Nucleus accumbens (tissue), 56 donors: ENCODE measurements around the gene DPP10.
A peak's percentile ranks its signal among the peaks of the same experiment; 100 is the strongest.
"Not testable (repeated sequence)": the region's sequence is repeated elsewhere in the genome, so short reads cannot be mapped to it uniquely, and the experiment has no call there.

Experiments
- DNase-seq, 56 donors: peaks; one replicate each; lab custom pipeline; 2025; lab: John Stamatoyannopoulos, UW

Gene DPP10

DNA sequence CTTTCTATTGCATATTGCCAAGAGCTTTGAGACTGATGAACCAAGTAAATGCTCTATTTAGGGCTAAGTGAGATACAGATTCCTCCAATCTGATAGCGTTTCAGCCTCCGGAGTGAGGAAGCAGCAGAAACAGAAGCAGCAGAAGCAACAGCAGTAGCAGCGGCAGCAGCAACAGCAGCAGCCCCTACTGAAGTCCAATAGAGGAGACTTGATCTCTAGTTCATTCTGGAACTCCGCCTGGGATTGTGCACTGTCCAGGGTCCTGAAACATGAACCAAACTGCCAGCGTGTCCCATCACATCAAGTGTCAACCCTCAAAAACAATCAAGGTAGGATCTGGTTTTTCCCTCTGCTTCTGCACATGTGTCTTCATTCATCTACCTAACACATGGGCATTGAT, at the start of gene DPP10:
DPP10 (plus strand) TSS at position 132 of the 400 bp plus-strand sequence.
- peak in 6 of 56 donors; percentile 0 to 26 (median 4) for DNase-seq

- DNase-seq: no peak
Measured at GRCh38 chr2:114400890-114401289, 41.6 kb upstream of the DPP10 start.

DNA sequence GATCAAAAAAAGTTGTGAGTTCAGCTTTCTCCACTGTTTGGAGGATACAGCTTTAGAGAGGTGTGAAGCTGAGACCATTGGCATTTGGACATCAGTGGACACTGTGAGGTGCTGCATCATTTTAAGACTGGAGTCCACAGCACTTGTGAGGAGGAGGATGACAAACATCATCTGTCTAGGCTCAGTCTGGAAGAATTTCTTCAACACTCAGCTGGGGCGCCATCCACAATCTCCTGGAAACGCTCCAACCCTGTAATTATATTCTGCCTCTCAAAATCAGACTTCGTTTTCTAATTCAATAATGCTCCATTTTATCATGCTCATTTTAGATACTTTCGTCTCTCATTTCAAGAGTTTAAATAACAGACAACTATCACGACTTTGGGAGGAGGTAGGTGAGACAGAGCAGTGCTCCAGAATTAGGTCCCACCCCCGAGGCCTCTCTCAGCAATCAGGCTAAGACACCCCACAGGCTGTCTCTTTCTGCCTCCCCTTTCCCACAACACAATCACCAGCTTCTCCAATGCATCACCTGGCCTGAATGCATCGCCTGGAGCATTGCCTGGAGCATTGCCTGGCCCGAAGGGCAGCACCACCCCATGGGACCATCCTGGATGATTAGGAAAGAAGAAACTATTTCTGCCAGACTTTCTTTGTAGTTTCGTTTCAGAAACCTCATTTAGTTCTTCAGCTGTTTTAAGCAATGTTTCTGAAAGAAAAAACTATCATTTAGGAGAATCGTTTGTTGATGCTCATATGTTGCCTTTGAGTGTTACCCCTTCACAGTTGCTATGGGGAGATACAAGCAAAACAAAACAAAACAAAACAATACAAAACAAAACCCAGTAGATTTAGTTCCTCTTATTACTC, 37.0 kb upstream of the DPP10 start:
- peak in 9 of 56 donors; percentile 1 to 25 (median 9) for DNase-seq

- DNase-seq: no peak
Measured at GRCh38 chr2:114406347-114406746, 36.1 kb upstream of the DPP10 start.

GRCh38 chr2:114407353-114407752, 35.1 kb upstream of the DPP10 start:
- DNase-seq: not testable (repeated sequence)

GRCh38 chr2:114421781-114422180, 20.7 kb upstream of the DPP10 start:
- no peak for DNase-seq

- DNase-seq: no peak
Measured at GRCh38 chr2:114424699-114425098, 17.7 kb upstream of the DPP10 start.

DNA sequence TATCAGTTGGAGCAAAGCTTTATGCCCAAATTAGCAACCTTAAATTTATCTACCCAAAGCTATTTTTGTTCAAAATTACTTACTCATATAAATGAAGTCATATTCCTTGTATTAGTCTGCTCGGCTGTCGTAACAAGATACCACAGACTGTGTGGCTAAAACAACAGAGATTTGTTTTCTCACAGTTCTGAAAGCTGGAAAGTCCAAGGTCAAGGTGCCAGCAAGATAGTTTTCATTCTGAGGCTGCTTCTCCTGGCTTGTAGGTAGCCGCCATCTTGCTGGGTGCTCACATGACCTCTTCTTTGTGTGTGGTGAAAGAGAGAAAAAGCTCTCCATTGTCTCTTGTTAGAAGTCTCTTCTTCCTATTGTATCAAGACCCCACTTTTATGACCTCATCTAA, 15.7 kb upstream of the DPP10 start:
- DNase-seq: no peak

- no peak for DNase-seq
Measured at GRCh38 chr2:114436329-114436728, 6.1 kb upstream of the DPP10 start.

GRCh38 chr2:114446571-114446970, 4.1 kb downstream of the DPP10 start:
- DNase-seq: no peak

GRCh38 chr2:114450639-114451038, 8.2 kb downstream of the DPP10 start:
- DNase-seq: no peak

- no peak for DNase-seq
Measured at GRCh38 chr2:114456566-114456965, 14.1 kb downstream of the DPP10 start.

- DNase-seq: no peak
Measured at GRCh38 chr2:114457956-114458355, 15.5 kb downstream of the DPP10 start.

DNA sequence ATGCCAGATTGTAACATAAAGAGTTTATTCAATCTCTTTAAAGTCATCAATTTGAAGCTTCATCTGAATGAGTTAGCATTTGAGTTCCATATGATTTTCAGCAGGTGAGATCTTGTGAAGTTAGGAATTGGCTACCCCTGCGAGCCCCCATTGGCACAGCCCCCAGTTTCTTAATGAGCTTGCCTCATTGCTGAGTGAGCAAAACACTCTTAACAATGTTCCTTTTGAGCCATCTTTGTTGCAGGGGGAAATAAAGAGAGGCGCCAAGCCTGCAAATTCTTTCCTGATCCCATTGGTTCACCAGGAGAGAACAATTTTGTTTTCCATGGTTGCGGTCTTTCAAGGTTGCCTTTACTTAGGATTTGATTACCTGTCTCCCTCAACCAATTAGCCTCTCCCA, 18.7 kb downstream of the DPP10 start:
- DNase-seq: peak in 7 of 56 donors; percentile 1 to 27 (median 4)

DNA sequence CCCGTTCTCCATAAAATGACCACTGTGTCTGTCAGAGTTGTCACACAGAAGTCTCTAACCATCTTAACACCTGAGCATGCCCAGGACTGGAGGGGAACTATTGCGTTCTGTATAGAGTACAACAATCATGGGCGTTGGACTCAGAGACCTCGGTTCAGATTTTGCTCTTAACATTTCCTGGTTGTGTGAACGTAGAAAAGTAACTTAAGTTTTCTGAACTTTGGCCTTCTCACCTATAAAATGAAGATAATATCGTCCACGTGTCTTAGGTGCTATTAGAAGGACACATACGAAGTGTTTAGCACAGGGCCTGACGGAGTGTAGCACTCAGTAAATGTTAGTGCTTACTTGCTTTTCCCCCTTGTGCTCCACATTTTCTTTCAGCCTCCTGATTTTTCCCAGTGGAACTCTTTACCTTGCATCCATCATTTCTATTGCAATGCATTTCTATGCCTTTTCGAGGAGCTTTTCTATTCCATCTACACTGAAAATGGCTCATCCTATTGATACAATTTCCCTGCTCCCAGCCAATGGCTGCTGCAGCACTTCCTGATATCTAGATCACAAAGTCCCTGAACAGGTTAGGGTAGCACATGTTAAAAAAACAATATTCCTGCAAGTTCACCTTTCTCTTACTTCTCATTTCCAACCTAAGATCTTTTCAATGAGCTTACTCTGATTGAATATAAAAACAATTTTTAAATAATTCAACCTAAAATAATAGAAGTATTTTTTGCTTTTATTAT, 22.7 kb downstream of the DPP10 start:
- no peak for DNase-seq

DNA sequence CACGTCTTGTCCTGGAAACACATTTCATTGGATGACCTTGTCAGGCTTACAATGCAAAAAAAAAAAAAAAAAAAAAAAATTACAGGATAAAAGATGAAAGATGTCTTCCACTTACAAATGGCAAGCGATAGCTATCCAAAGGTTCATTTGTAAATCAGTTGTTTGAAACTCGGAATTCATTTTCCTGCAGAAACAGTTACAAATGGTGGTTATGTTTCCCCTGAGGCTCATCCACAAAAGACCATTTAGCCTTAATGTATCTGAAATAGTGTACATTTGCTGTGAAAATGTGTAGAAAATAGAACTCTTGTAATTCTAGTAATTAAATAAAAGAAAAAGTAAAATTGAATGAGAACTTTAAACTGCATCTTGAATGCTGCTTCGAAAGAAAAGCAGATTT, 25.9 kb downstream of the DPP10 start:
- no peak for DNase-seq

DNA sequence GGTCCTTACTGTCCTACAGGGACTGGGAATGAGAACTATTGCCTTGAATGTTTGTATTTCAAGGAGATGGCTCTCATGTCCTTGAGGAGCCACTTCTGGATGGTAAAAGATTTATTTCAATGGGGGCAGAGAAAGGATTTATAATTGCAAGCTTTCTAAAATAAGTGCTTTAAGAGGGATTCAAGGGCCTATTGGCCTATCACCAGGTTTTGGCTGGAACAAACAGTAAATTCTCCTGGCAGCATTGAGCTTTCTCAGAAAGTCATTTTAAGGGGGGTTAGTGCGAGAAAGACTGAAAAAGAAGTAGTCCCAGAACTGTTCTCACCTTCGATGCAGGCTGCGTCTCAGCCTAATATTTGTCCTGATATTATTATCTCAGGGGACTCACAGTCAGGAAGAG, 29.8 kb downstream of the DPP10 start:
- DNase-seq: no peak

DNA sequence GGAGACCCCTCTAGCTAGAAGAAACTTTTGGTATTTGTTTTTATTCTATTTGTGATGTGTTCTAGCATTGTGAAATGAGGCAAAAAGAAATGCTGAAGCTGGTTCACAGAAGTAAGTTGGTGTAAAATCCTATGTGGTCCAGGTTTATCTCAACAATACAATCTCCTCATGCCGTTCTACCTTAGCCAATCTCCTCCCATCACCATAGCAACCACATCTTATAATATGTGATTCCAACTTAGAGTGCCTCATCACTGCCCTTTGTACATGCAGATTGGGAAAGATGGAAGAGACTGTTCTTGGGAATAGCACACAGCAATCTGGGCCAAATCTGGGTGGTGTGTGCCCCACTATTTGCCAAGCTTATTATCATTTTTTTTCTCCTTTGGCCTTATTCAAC, 30.3 kb downstream of the DPP10 start:
- DNase-seq: no peak

DNA sequence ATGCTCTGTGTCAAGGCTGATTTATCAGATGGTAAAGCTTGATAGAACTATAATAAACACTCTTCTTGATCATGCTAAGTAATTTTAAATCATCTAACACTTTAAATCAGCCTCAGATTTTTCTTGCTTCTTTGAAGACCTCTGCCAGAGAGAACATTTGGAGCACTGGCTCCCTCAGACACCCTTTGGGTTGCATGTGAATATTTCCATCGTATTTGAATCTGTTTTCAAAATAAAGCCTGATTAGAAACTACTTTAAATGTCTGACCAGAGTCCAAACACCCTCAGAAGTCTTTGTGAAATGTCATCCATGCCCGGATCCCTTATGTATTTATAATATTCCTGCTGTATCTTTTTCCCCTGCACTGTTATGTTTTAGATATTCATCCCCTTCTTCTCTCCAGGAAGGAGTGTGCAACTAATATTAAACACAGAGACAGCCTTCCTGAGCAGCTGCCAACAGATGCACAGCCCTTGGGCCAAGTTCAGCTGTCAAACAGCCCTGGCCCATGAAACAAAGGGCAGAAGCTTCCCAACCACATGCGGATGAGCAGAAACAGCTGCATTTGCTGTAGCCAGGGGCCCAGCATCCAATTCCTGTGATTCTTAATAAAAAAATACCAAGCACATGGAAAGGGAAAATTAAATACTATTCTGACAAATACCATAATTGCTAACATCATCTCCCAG, 46.5 kb downstream of the DPP10 start:
- peak in 1 of 56 donors; percentile 3 for DNase-seq

DNA sequence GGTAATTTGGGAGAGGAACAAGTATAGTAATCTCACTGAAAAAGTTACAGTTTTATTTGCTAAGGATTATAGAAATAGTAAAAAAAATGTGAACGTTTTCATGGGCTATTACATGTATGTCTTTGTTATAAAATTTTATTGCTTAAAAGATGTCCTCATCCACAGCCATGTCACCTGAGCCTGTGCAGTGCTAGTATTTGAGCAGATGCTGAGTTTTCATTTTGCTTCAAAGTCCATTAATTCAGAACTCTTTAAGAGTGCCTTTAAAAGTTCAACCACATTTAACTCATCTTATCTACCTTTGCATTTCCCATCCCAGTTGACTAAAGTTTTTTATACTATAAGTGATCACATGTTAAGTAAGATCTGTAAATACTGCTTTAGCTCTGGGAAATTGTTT, 52.6 kb downstream of the DPP10 start:
- no peak for DNase-seq

DNA sequence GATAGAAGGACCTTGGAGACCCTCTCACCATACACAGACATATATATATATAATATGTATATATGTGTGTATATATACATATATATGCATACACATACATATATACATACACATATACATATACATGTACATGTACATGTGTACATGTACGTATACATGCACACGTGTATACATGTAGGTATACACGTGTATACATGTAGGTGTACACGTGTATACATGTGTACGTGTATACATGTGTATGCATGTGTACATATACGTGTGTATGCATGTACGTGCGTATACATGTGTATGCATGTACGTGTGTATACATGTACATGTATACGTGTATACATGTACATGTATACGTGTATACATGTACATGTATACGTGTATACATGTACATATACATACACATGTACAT, 54.5 kb downstream of the DPP10 start:
- no peak for DNase-seq
